Osteocyte (in vitro differentiated cells): ENCODE data around the gene LRFN2. TPM values are rescaled to one million over a fixed set of nuclear protein-coding genes. Genes with fewer than 3 reads are reported as not detected.

ENCODE experiments used
- DNase-seq: peaks from one replicate; pipeline ENCODE4 v3.0.0; 2021; ENCODE audit warnings: mixed read lengths; ENCODE audit not compliant: unreplicated experiment; ENCODE audit errors: extremely low spot score
- H3K27ac Mint-ChIP-seq: one replicate; pipeline ENCODE4 v1.8.0; 2021; ENCODE audit warnings: mild to moderate bottlenecking, mixed read lengths; ENCODE audit not compliant: unreplicated experiment
- H3K27me3 Mint-ChIP-seq: one replicate; pipeline ENCODE4 v1.8.0; 2021; ENCODE audit warnings: mixed read lengths; ENCODE audit not compliant: unreplicated experiment
- H3K36me3 Mint-ChIP-seq: one replicate; pipeline ENCODE4 v1.8.0; 2021; ENCODE audit warnings: mixed read lengths; ENCODE audit not compliant: unreplicated experiment
- H3K4me1 Mint-ChIP-seq: one replicate; pipeline ENCODE4 v1.8.0; 2021; ENCODE audit warnings: mixed read lengths; ENCODE audit not compliant: unreplicated experiment
- H3K4me3 Mint-ChIP-seq: one replicate; pipeline ENCODE4 v1.8.0; 2021; ENCODE audit warnings: mild to moderate bottlenecking, moderate library complexity, mixed read lengths; ENCODE audit not compliant: unreplicated experiment
- H3K9me3 Mint-ChIP-seq: one replicate; pipeline ENCODE4 v1.8.0; 2021; ENCODE audit warnings: mixed read lengths; ENCODE audit not compliant: unreplicated experiment
- total RNA-seq: library from RNA; stranded (reverse); gene quantifications from 2 replicates; pipeline ENCODE4 v1.2.1, GENCODE V29; 2021
- TF ChIP-seq, protein P1 (sequence below): fragments of 200-600 bp; sonication (generic); IDR thresholded peaks from 2 replicates; pipeline ENCODE4 v1.5.0; 2021; ENCODE audit warnings: antibody characterized with exemption, mild to moderate bottlenecking, moderate library complexity

Gene LRFN2
- total RNA-seq, 1 donor from 2014 or later, result not detected

DNA sequence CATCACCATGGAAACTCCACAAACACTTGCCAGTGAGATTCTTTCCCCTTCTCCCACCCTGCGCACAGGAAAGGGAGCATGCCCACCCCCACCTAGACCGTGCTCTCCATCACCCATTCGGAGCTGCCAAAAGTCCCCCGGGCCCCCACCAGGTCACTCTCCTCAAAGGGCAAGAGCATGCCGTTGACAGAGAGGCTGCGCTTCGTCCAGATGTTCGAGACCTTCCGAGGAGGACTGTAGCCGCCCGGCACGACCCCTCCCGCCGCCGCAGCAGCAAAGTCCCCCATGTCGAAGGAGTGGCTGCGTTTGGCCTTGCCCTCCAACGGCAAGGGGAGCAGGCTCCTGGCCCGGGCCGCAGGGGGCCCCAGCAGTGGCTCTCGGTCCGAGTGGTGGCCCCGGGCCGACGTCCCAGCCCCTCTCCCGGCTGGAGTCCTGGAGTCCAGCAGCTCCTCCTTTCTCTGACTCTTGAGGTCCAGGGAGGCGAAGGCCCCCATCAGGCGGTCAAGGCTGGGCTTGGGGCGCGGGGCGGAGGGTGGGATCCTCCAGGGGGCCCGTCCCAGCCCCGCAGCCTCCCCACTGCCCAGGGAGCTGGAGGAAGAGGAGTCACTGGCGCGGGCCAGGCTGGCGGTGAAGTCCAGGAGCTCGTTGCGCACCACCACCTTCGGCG, 195.2 kb downstream of the LRFN2 start:
- H3K27ac Mint-ChIP-seq, result no peak overlapping the region
- TF ChIP-seq, protein P1, sequence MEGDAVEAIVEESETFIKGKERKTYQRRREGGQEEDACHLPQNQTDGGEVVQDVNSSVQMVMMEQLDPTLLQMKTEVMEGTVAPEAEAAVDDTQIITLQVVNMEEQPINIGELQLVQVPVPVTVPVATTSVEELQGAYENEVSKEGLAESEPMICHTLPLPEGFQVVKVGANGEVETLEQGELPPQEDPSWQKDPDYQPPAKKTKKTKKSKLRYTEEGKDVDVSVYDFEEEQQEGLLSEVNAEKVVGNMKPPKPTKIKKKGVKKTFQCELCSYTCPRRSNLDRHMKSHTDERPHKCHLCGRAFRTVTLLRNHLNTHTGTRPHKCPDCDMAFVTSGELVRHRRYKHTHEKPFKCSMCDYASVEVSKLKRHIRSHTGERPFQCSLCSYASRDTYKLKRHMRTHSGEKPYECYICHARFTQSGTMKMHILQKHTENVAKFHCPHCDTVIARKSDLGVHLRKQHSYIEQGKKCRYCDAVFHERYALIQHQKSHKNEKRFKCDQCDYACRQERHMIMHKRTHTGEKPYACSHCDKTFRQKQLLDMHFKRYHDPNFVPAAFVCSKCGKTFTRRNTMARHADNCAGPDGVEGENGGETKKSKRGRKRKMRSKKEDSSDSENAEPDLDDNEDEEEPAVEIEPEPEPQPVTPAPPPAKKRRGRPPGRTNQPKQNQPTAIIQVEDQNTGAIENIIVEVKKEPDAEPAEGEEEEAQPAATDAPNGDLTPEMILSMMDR, result no peak
- DNase-seq, result peak; percentile 84
- no peaks in the 10 kb centered on the region for H3K9me3 Mint-ChIP-seq
- H3K36me3 Mint-ChIP-seq, result no peaks in the 10 kb centered on the region
- H3K4me1 Mint-ChIP-seq, result peaks cover 24% of the 10 kb centered on the region
- no peak overlapping the region for H3K4me3 Mint-ChIP-seq
- H3K27me3 Mint-ChIP-seq, result peaks cover 14% of the 10 kb centered on the region

GRCh38 chr6:40391086-40391485, 196.1 kb downstream of the LRFN2 start:
- Mint-ChIP-seq H3K27me3 (peaks cover 22% of the 10 kb centered on the region), H3K27ac (no peak overlapping the region), H3K9me3 (no peaks in the 10 kb centered on the region), H3K36me3 (no peaks in the 10 kb centered on the region), H3K4me1 (peaks cover 24% of the 10 kb centered on the region), H3K4me3 (no peak overlapping the region)
- peak; percentile 30 for DNase-seq
- TF ChIP-seq, protein P1, result no peak

- peak; percentile 40 for DNase-seq
- Mint-ChIP-seq H3K36me3 (no peaks in the 10 kb centered on the region), H3K27ac (no peak overlapping the region), H3K9me3 (no peaks in the 10 kb centered on the region), H3K4me1 (peaks cover 24% of the 10 kb centered on the region), H3K4me3 (no peak overlapping the region), H3K27me3 (peaks cover 28% of the 10 kb centered on the region)
- TF ChIP-seq, protein P1, result no peak
Observed at GRCh38 chr6:40390144-40390800, 196.9 kb downstream of the LRFN2 start.

DNA sequence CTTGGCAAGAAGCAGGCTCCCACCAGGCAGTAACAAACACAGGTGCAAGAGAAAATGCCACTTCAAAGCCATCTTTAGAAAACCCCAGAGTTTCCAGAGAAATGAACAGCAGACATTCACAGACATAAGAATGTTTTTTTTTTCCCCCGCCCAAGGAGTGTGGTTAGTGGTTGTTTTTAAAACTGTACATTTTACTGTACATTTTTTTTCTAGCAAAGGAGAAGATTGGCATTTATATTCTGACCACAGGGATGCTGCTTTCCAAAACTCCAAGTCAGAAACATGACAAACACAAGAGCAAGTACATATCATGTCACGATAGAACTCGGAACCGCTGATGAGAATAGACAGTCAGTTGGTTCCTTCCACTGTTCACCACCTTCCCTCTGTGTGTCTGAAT, 197.9 kb downstream of the LRFN2 start:
- H3K9me3 Mint-ChIP-seq, result no peaks in the 10 kb centered on the region
- DNase-seq, result no peak
- H3K4me1 Mint-ChIP-seq, result peaks cover 24% of the 10 kb centered on the region
- TF ChIP-seq, protein P1, result no peak
- no peak overlapping the region for H3K4me3 Mint-ChIP-seq
- H3K27ac Mint-ChIP-seq, result peak overlapping the region; percentile 0
- H3K36me3 Mint-ChIP-seq, result no peaks in the 10 kb centered on the region
- peaks cover 36% of the 10 kb centered on the region for H3K27me3 Mint-ChIP-seq

- H3K9me3 Mint-ChIP-seq, result no peaks in the 10 kb centered on the region
- peaks cover 32% of the 10 kb centered on the region for H3K27me3 Mint-ChIP-seq
- H3K27ac Mint-ChIP-seq, result no peak overlapping the region
- TF ChIP-seq, protein P1, result no peak
- DNase-seq, result peak; percentile 15
- H3K4me3 Mint-ChIP-seq, result no peak overlapping the region
- peaks cover 24% of the 10 kb centered on the region for H3K4me1 Mint-ChIP-seq
- H3K36me3 Mint-ChIP-seq, result no peaks in the 10 kb centered on the region
Observed at GRCh38 chr6:40387871-40388264, 199.3 kb downstream of the LRFN2 start.
